Measurements from ENCODE around the gene NKD1.

GRCh38 chr16:50683689-50684374 is 135.6 kb downstream of the NKD1 start:
- no peak for TF ChIP-seq CTCF (IDR thresholded peaks at IDR 0.05)
- TF ChIP-seq POLR2A (IDR thresholded peaks at IDR 0.05) = no peak
- TF ChIP-seq POLR2AphosphoS5 (IDR thresholded peaks at IDR 0.05) = no peak

Data from stomach (tissue), 4 donors.